Transverse colon (tissue), 4 donors: Measurements from ENCODE around the gene VEGFB. TPM values are rescaled to one million over a fixed set of nuclear protein-coding genes. Genes with fewer than 3 reads are reported as not detected.
A peak's percentile ranks its signal among the peaks of the same experiment; 100 is the strongest.

Source experiments
- DNase-seq: peaks from one replicate; pipeline ENCODE4 v3.0.0-alpha.2; 2019
- H3K27ac ChIP-seq, 4 donors: fragments of 200-600 bp; sonication (generic); 2 replicates each; pipeline ENCODE4 v1.5.1; 2016 to 2018; ENCODE audit warnings: inconsistent platforms in 4 of 4
- H3K27me3 ChIP-seq: fragments of 200-600 bp; sonication (generic); 2 replicates; pipeline ENCODE4 v1.5.1; 2017; ENCODE audit warnings: inconsistent platforms
- H3K36me3 ChIP-seq, 4 donors: fragments of 200-600 bp; sonication (generic); 2 replicates each; pipeline ENCODE4 v1.5.1; 2017 to 2019; ENCODE audit warnings: inconsistent platforms in 4 of 4
- H3K4me1 ChIP-seq, 4 donors: fragments of 200-600 bp; sonication (generic); 2 replicates each; pipeline ENCODE4 v1.5.1; 2017 to 2020; ENCODE audit warnings: inconsistent platforms in 4 of 4
- H3K4me3 ChIP-seq, 4 donors: fragments of 200-600 bp; sonication (generic); 1 replicate in 1 of 4; 2 replicates in 3 of 4; pipeline versions ENCODE4 v1.5.1 to v1.6.1; 2017 to 2019; ENCODE audit warnings: inconsistent platforms in 4 of 4
- H3K9me3 ChIP-seq, 2 donors: fragments of 200-600 bp; sonication (generic); 2 replicates each; pipeline ENCODE4 v1.5.1; 2017 to 2019; ENCODE audit warnings: inconsistent platforms in 2 of 2
- CTCF ChIP-seq, 5 experiments: fragments of 200-600 bp in 3 of 5; fragments of 450-650 bp in 2 of 5; sonication (generic) in 3 of 5; IDR thresholded peaks; 1 replicate in 2 of 5; 2 replicates in 3 of 5; pipeline ENCODE4 v1.5.1; 2016 to 2017; ENCODE audit warnings: antibody characterized with exemption in 5 of 5, inconsistent platforms in 3 of 5, mild to moderate bottlenecking in 2 of 5, moderate library complexity in 1 of 5
- EP300 ChIP-seq: sonication (generic); formaldehyde crosslinking; IDR thresholded peaks from one replicate; pipeline ENCODE4 v1.6.1; 2017; ENCODE audit warnings: antibody characterized with exemption, low read depth
- POLR2A ChIP-seq: fragments of 450-650 bp; IDR thresholded peaks from one replicate; pipeline ENCODE4 v1.6.1; 2016; ENCODE audit warnings: antibody characterized with exemption, mild to moderate bottlenecking, moderate library complexity
- POLR2AphosphoS5 ChIP-seq, 3 donors: sonication (generic); formaldehyde crosslinking; IDR thresholded peaks; one replicate each; pipeline ENCODE4 v1.6.1; 2016; ENCODE audit warnings: antibody characterized with exemption in 3 of 3
- WGBS, 2 donors: methylation state at CpG; one replicate each; pipeline ENCODE4 v1.1.5; 2018; ENCODE audit warnings: low coverage in 1 of 2; 5-methylcytosine and 5-hydroxymethylcytosine counted together
- in situ Hi-C, 4 donors: fragments of 200-750 bp; cut with MboI; loops; one replicate each; pipeline versions ENCODE4 v1.15.0 to v1.15.1; 2017; ENCODE audit warnings: low sequenced_read_pairs in 3 of 4, low pct_ligation_motif_present in 1 of 4, low pct_unique_long_range_greater_than_20kb in 1 of 4
- intact Hi-C: fragments of 100-400 bp; cut with DNase I; formaldehyde crosslinking; loops from one replicate; pipeline ENCODE4 v1.15.1; 2023; ENCODE audit warnings: low total_unique reads
- total RNA-seq, 4 donors: library from RNA; depleted of rRNA; stranded (reverse); fragments of >200 nt; gene quantifications; one replicate each; pipeline ENCODE4 v1.1.0, GENCODE V29; 2016

VEGFB gene
- total RNA-seq, 4 donors from 2014 or later = 34.0 to 84.9 (median 36.8) TPM

GRCh38 chr11:64230985-64231365, 3.4 kb upstream of the VEGFB start:
- Histone ChIP-seq H3K4me3 (peak overlapping the region; percentile 58 to 87 (median 72)), H3K4me1 (peaks cover 18 to 75% (median 53%) of the 10 kb centered on the region in 4 donors), H3K9me3 (no peaks in the 10 kb centered on the region), H3K27me3 (no peaks in the 10 kb centered on the region), H3K27ac (peak overlapping the region; percentile 93 to 95 (median 94)), H3K36me3 (no peaks in the 10 kb centered on the region)
- in situ Hi-C loops = no loop called here
- 4 to 17% methylated on average over 1 to 8 of the region's 8 CpGs for WGBS, 2 donors
- no peak for DNase-seq
- intact Hi-C loops = no loop called here
- no peak for TF ChIP-seq POLR2A

- TF ChIP-seq POLR2A (no peak), CTCF (IDR thresholded peaks at IDR 0.05) (no peak), POLR2AphosphoS5 (IDR thresholded peaks at IDR 0.05) (no peak), EP300 (no peak)
- in situ Hi-C loops (no loop called here), intact Hi-C loops (no loop called here)
- Histone ChIP-seq H3K36me3 (no peaks in the 10 kb centered on the region), H3K4me3 (peak overlapping the region in 2 of 4 donors; percentile 71 to 87), H3K4me1 (peaks cover 18 to 78% (median 54%) of the 10 kb centered on the region in 4 donors), H3K9me3 (no peaks in the 10 kb centered on the region), H3K27me3 (no peaks in the 10 kb centered on the region), H3K27ac (peak overlapping the region in 3 of 4 donors; percentile 93 to 95 (median 94))
- WGBS, 2 donors = 78% methylated on average over 7 of the region's 7 CpGs; no CpG with 5 or more reads in 1 of the 2 donors
- no peak for DNase-seq
Measured at GRCh38 chr11:64231546-64231945, 2.8 kb upstream of the VEGFB start.

- in situ Hi-C loops (no loop called here), intact Hi-C loops (no loop called here)
- Histone ChIP-seq H3K36me3 (no peaks in the 10 kb centered on the region), H3K27ac (peak overlapping the region in 1 of 4 donors; percentile 93), H3K9me3 (no peaks in the 10 kb centered on the region), H3K4me3 (no peak overlapping the region), H3K4me1 (peaks cover 15 to 79% (median 53%) of the 10 kb centered on the region in 4 donors), H3K27me3 (no peaks in the 10 kb centered on the region)
- TF ChIP-seq POLR2A = no peak
- TF ChIP-seq CTCF (IDR thresholded peaks at IDR 0.05) = no peak
- no peak for TF ChIP-seq EP300
- TF ChIP-seq POLR2AphosphoS5 (IDR thresholded peaks at IDR 0.05) = no peak
- 86% methylated on average over 15 of the region's 15 CpGs; no CpG with 5 or more reads in 1 of the 2 donors for WGBS, 2 donors
- DNase-seq = no peak
Measured at GRCh38 chr11:64232182-64232966, 2.0 kb upstream of the VEGFB start.

- no peak overlapping the region for H3K4me3 ChIP-seq
- WGBS, 2 donors = 90 to 92% methylated on average over 6 to 8 of the region's 8 CpGs
- no peak for DNase-seq
- H3K36me3 ChIP-seq = no peaks in the 10 kb centered on the region
- peaks cover 12 to 79% (median 55%) of the 10 kb centered on the region in 4 donors for H3K4me1 ChIP-seq
- intact Hi-C loops = no loop called here
- in situ Hi-C loops = no loop called here
- peak overlapping the region in 1 of 4 donors; percentile 93 for H3K27ac ChIP-seq
- no peaks in the 10 kb centered on the region for H3K27me3 ChIP-seq
- TF ChIP-seq POLR2A (no peak), EP300 (no peak), POLR2AphosphoS5 (IDR thresholded peaks at IDR 0.05) (no peak), CTCF (IDR thresholded peaks at IDR 0.05) (no peak)
- H3K9me3 ChIP-seq = no peaks in the 10 kb centered on the region
Measured at GRCh38 chr11:64232967-64233315, 1.4 kb upstream of the VEGFB start.
